SU-DHL-6 (cell line): Measurements from ENCODE around the gene TBL1X.

Experiments
- CTCF ChIP-seq: fragments of 200-600 bp; sonication (generic); IDR thresholded peaks from one replicate; pipeline ENCODE4 v1.5.1; 2017; ENCODE audit warnings: antibody characterized with exemption, mild to moderate bottlenecking, low read length, moderate library complexity; ENCODE audit not compliant: insufficient read depth, poor library complexity, severe bottlenecking
- EZH2phosphoT487 ChIP-seq: fragments of 200-600 bp; sonication (generic), shearing (Covaris generic); conservative IDR thresholded peaks from 2 replicates; pipeline ENCODE4 v1.6.1; 2018; ENCODE audit warnings: mild to moderate bottlenecking, antibody characterized with exemption, low read length, moderate library complexity, mixed read lengths

GRCh38 chrX:9555354-9555753 is 90.5 kb downstream of the TBL1X start:
- TF ChIP-seq CTCF: no peak
- no peak for TF ChIP-seq EZH2phosphoT487
